Raji (cell line): ENCODE data around the gene LMOD3.

Experiments
- POLR2A ChIP-seq: IDR thresholded peaks from 2 replicates; pipeline ENCODE4 v1.6.1; 2011; ENCODE audit warnings: low read depth, low read length, control low read depth; ENCODE audit not compliant: insufficient read depth

The LMOD3 gene

GRCh38 chr3:69058180-69058946 lies 64.0 kb downstream of the LMOD3 start:
- TF ChIP-seq POLR2A = no peak
